SK-N-SH (cell line): Measurements from ENCODE around the gene MUC5B.

Experiments used
- CHD2 ChIP-seq: fragments of 150-350 bp; IDR thresholded peaks from 2 replicates; pipeline ENCODE4 v1.6.1; 2018; ENCODE audit warnings: low read length; ENCODE audit not compliant: partially characterized antibody
- CTCF ChIP-seq: fragments of 200-600 bp; sonication (generic); IDR thresholded peaks from 2 replicates; pipeline ENCODE4 v1.6.1; 2017; ENCODE audit warnings: antibody characterized with exemption, mild to moderate bottlenecking, moderate library complexity
- EP300 ChIP-seq, 2 experiments: IDR thresholded peaks; 2 replicates each; pipeline versions ENCODE4 v1.4.0 to v1.6.1; 2012; ENCODE audit warnings: borderline replicate concordance in 1 of 2, low read depth in 1 of 2, low read length in 1 of 2
- EZH2phosphoT487 ChIP-seq: fragments of 200-600 bp; sonication (generic); IDR thresholded peaks from 2 replicates; pipeline ENCODE4 v1.6.1; 2017; ENCODE audit warnings: low read depth, mixed run types, mild to moderate bottlenecking, antibody characterized with exemption, moderate library complexity, borderline replicate concordance
- GABPA ChIP-seq: IDR thresholded peaks from 2 replicates; pipeline ENCODE4 v1.4.0; 2012; ENCODE audit warnings: low read depth, mild to moderate bottlenecking
- MXI1 ChIP-seq: IDR thresholded peaks from 2 replicates; pipeline ENCODE4 v1.6.1; 2012; ENCODE audit warnings: mild to moderate bottlenecking, low read depth, low read length, improper control_type of control experiment
- PBX3 ChIP-seq: IDR thresholded peaks from 2 replicates; pipeline ENCODE4; 2012
- POLR2AphosphoS5 ChIP-seq: IDR thresholded peaks from 2 replicates; pipeline ENCODE4 v1.6.1; 2012; ENCODE audit warnings: low read depth, low read length
- RAD21 ChIP-seq: IDR thresholded peaks from 2 replicates; pipeline ENCODE4 v1.6.1; 2012; ENCODE audit warnings: mild to moderate bottlenecking, low read length
- REST ChIP-seq: IDR thresholded peaks from 2 replicates; pipeline ENCODE4 v1.6.1; 2012; ENCODE audit warnings: mild to moderate bottlenecking, low read depth, low read length, moderate library complexity
- RFX5 ChIP-seq: IDR thresholded peaks from 2 replicates; pipeline ENCODE4 v1.6.1; 2012; ENCODE audit warnings: mild to moderate bottlenecking, improper control_type of control experiment, low read length
- SIN3A ChIP-seq: IDR thresholded peaks from 2 replicates; pipeline ENCODE4 v1.6.1; 2012; ENCODE audit warnings: low read depth, mild to moderate bottlenecking, low read length, moderate library complexity, borderline replicate concordance
- USF2 ChIP-seq: fragments of 150-350 bp; IDR thresholded peaks from 2 replicates; pipeline ENCODE4 v1.6.1; 2017; ENCODE audit warnings: antibody characterized with exemption, low read length, low read depth, borderline replicate concordance

GRCh38 chr11:1207401-1208143 lies 15.3 kb upstream of the MUC5B start:
- no peak for TF ChIP-seq CTCF
- TF ChIP-seq RAD21: no peak
- no peak for TF ChIP-seq POLR2AphosphoS5
- TF ChIP-seq EZH2phosphoT487: no peak
- no peak for TF ChIP-seq GABPA
- TF ChIP-seq CHD2: no peak
- no peak for TF ChIP-seq REST
- no peak for TF ChIP-seq PBX3
- TF ChIP-seq RFX5: no peak
- no peak for TF ChIP-seq SIN3A
- no peak for TF ChIP-seq EP300 (IDR thresholded peaks at IDR 0.05; ENCODE audit: borderline replicate concordance in 1 of 2, low read depth in 1 of 2, low read length in 1 of 2)
- TF ChIP-seq USF2: no peak
- no peak for TF ChIP-seq MXI1
